ENCODE measurements around the gene TSHR.

GRCh38 chr14:81009346-81009745 lies 53.9 kb downstream of the TSHR start:
- TF ChIP-seq POLR2A (IDR thresholded peaks at IDR 0.05; ENCODE audit: low read depth, low read length) (no peak), CTCF (IDR thresholded peaks at IDR 0.05; ENCODE audit: extremely low read depth in 1 of 2, insufficient read depth in 1 of 2, low read depth in 1 of 2, low read length in 2 of 2) (no peak), MAX (IDR thresholded peaks at IDR 0.05; ENCODE audit: insufficient read depth, insufficient read length) (no peak)
